Measurements from ENCODE around the gene TFDP2. TPM values are rescaled to one million over a fixed set of nuclear protein-coding genes. Genes with fewer than 3 reads are reported as not detected.

TFDP2 gene
- 150 and 300 TPM in 2 replicates for total RNA-seq (2013; cell fraction: nucleolus; rRNA removed)
- total RNA-seq (2014; rRNA removed) (51.3 and 52.5 TPM in 2 replicates), total RNA-seq (2014; rRNA removed; fragmentation: Illumina TruSeq; extraction: Trizol) (42.4 and 50.0 TPM in 2 replicates), total RNA-seq (2021) (48.3 and 52.1 TPM in 2 replicates), polyA plus RNA-seq (2011; rRNA removed) (100 and 139 TPM in 2 replicates), polyA plus RNA-seq (2014; fragmentation: Illumina TruSeq; extraction: Trizol) (48.2 and 69.9 TPM in 2 replicates), polyA plus RNA-seq (2014; fragmentation: Nextera tagmentation; extraction: Ambion mirVana) (10 to 100 TPM; 46.9 to 51.2 TPM), polyA plus RNA-seq (2014; rRNA removed) (26.4 and 28.3 TPM in 2 replicates), polyA plus RNA-seq (2016; fragmentation: Nextera tagmentation; extraction: Ambion mirVana) (10 to 100 TPM; 68.4 to 71.1 TPM), polyA minus RNA-seq (2011; rRNA and poly(A)+ RNA removed) (26.8 and 42.9 TPM in 2 replicates), Bru-seq, nascent RNA (percentile 72 among the genes with signal in this experiment), BruChase-seq, experiment 1, labeled RNA remaining after a 6-hour chase (percentile 70 among the genes with signal in this experiment), BruChase-seq, experiment 2, labeled RNA remaining after a 2-hour chase (percentile 68 among the genes with signal in this experiment)
- polyA plus RNA-seq (2011; ENCODE audit: low read depth): 29.3 TPM
- polyA plus RNA-seq (2011; cell fraction: cytosol; rRNA removed): 29.3 and 38.1 TPM in 2 replicates
- 43.8 and 44.8 TPM in 2 replicates for polyA plus RNA-seq (2011; cell fraction: nucleus; rRNA removed)
- polyA plus RNA-seq (2012): 15.4 and 23.4 TPM in 2 replicates
- polyA minus RNA-seq (2011; cell fraction: cytosol; rRNA and poly(A)+ RNA removed): 10.4 and 12.6 TPM in 2 replicates
- polyA minus RNA-seq (2011; cell fraction: nucleus; rRNA and poly(A)+ RNA removed): 18.3 and 22.2 TPM in 2 replicates
- long read RNA-seq, experiment 1, transcript TFDP2-212 (11 exons, 2,360 nt): major isoform, 7 of 42 reads
- long read RNA-seq, experiment 1, partial matches to known transcripts: 7 of 42 reads
- long read RNA-seq, experiment 1, other reads (novel, unspliced or antisense): 25 of 42 reads
- long read RNA-seq, experiment 2, full-length matches to known transcripts: 31 of 223 reads
- long read RNA-seq, experiment 2, partial matches to known transcripts: 37 of 223 reads
- long read RNA-seq, experiment 2, other reads (novel, unspliced or antisense): 155 of 223 reads

DNA sequence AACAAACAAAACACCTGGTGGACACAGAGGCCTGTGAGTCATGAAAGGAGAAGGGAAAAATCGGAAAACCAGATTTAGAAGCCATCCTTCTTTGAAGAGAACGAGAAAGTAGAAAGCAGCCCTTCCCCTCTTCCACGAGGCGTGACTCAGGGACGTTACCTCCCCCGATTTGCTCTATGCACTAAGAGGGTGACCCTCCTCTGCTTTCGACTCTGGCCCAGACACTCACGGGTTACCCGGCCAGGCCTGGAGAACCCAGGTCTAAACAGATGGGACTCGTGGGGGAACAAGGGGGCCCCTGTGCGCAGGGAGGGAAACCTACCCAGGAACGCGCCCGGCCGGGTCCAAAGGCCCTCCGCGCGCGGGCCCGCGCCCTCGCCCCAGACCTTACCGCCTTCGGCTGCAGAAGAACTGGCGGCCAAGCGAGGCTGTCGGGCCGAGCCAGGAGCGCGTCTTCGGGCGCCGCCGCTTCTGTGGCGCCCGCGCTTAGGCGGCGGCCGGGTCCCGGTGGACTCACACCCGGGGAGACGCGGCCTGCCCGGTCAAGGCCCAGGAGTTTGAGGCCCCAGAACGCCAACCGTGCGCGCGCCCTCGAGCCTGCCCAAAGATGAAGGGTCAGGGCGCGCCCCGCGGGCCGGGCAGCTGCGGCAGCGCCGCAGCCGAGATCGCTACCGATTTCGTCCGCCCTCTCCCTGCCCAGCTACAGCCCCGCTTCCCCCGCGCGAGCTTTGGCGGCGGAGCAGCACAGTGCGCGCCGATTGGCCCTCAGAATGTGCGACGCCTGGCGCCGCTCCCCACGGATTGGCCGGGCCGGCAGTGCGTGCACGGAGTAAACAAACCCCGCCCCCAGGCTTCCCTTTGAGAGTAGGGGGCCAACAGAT is at the start of gene TFDP2:
Gene TFDP2 (minus strand): TSS at position 753 of the 881 bp plus-strand sequence. CDS start 47,795 bp downstream, outside the sequence.
- H3K36me3 ChIP-seq (ENCODE audit: control insufficient read depth in 2 of 2, insufficient read depth in 2 of 2, low read length in 1 of 2): no peaks in the 10 kb centered on the region
- ChIA-PET POLR2A (interaction anchor here (0.5 kb wide), 1 partner anchor 178 kb away, joined by 5 read pairs; no protein-coding TSS in a partner anchor), CTCF (interaction anchor here (0.7 kb wide), 1 partner anchor 132 kb away, joined by 3 read pairs; no protein-coding TSS in a partner anchor), SMC1A (ENCODE audit: uncharacterized antibody, unreplicated experiment) (interaction anchor here (0.9 to 1.2 kb wide), 2 partner anchors 16 to 22 kb away, joined by 3 read pairs; no protein-coding TSS in a partner anchor), RAD21 (ENCODE audit: unreplicated experiment) (interaction anchor here (1.0 kb wide), 1 partner anchor 126 kb away, joined by 3 read pairs; no protein-coding TSS in a partner anchor)
- DNase-seq (ENCODE audit: low read depth, low spot score): peak; percentile 27
- no peaks in the 10 kb centered on the region for H3K27me3 ChIP-seq (replicated peaks in 1 of 2; ENCODE audit: control insufficient read depth in 2 of 2, insufficient read depth in 2 of 2, low read length in 1 of 2)
- H3K4me2 ChIP-seq (ENCODE audit: control insufficient read depth, insufficient read depth): peak within 1 kb of the TSS; percentile 83
- H3K79me2 ChIP-seq (ENCODE audit: control insufficient read depth, insufficient read depth, low read length): no peaks in the 10 kb centered on the region
- H3K9ac ChIP-seq (ENCODE audit: control insufficient read depth, insufficient read depth, low read length): peak within 1 kb of the TSS; percentile 67
- BruUV-seq (replicated peaks): TSS peak; percentile 64
- H3K27ac ChIP-seq (ENCODE audit: control insufficient read depth, insufficient read depth): peak within 1 kb of the TSS; percentile 38
- ATAC-seq: peak; percentile 99
- no peaks in the 10 kb centered on the region for H3K9me3 ChIP-seq (replicated peaks; ENCODE audit: control insufficient read depth, insufficient read depth, low read length)
- H3K4me3 ChIP-seq: peak within 1 kb of the TSS; percentile 87
- intact Hi-C loops (cut with micrococcal nuclease; ENCODE audit: unreplicated experiment): loop anchor here (5.0 kb wide), 1 partner anchor 127 kb away; no protein-coding TSS in a partner anchor
- H2AFZ ChIP-seq (ENCODE audit: control insufficient read depth, low read depth, low read length): peak within 1 kb of the TSS; percentile 91
- peak; percentile 49 for FAIRE-seq
- in situ Hi-C loops (cut with MboI): no loop called here
- peaks cover 3% of the 10 kb centered on the region; the same call in 1 of the 2 replicates for H3K4me1 ChIP-seq (ENCODE audit: control insufficient read depth, insufficient read depth, low read length)
- no peaks in the 10 kb centered on the region for H4K20me1 ChIP-seq (ENCODE audit: control insufficient read depth, insufficient read depth)
- 1% methylated on average over 65 of the region's 83 CpGs for WGBS (ENCODE audit: insufficient coverage, insufficient replicate concordance, low lambda C conversion rate, missing lambda C conversion rate)
- TF ChIP-seq KLF5 (IDR thresholded peaks at IDR 0.05; ENCODE audit: partially characterized antibody): no peak
- TF ChIP-seq TBL1XR1 (IDR thresholded peaks at IDR 0.05; ENCODE audit: low read depth, low read length): no peak
- TF ChIP-seq PAX8 (IDR thresholded peaks at IDR 0.05): no peak
- TF ChIP-seq, protein P1, sequence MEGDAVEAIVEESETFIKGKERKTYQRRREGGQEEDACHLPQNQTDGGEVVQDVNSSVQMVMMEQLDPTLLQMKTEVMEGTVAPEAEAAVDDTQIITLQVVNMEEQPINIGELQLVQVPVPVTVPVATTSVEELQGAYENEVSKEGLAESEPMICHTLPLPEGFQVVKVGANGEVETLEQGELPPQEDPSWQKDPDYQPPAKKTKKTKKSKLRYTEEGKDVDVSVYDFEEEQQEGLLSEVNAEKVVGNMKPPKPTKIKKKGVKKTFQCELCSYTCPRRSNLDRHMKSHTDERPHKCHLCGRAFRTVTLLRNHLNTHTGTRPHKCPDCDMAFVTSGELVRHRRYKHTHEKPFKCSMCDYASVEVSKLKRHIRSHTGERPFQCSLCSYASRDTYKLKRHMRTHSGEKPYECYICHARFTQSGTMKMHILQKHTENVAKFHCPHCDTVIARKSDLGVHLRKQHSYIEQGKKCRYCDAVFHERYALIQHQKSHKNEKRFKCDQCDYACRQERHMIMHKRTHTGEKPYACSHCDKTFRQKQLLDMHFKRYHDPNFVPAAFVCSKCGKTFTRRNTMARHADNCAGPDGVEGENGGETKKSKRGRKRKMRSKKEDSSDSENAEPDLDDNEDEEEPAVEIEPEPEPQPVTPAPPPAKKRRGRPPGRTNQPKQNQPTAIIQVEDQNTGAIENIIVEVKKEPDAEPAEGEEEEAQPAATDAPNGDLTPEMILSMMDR (IDR thresholded peaks at IDR 0.05 in 2 of 3, conservative IDR thresholded peaks at IDR 0.05 in 1 of 3; ENCODE audit: control insufficient read depth in 2 of 3, extremely low read depth in 1 of 3, insufficient read depth in 1 of 3, low read depth in 3 of 3, low read length in 3 of 3): no peak
- peak in 1 of 2 experiments; percentile 47; a peak in 1 of 4 replicates for TF ChIP-seq BHLHE40 (IDR thresholded peaks at IDR 0.05; ENCODE audit: borderline replicate concordance in 1 of 2, low read depth in 2 of 2, low read length in 1 of 2)
- no peak for TF ChIP-seq CEBPZ (IDR thresholded peaks at IDR 0.05; ENCODE audit: low read depth, low read length)
- no peak for TF ChIP-seq IKZF2 (IDR thresholded peaks at IDR 0.05)
- TF ChIP-seq SP1 (IDR thresholded peaks at IDR 0.05; ENCODE audit: low read depth, low read length): peak; percentile 74
- TF ChIP-seq PAX5 (IDR thresholded peaks at IDR 0.05; ENCODE audit: borderline replicate concordance, low read depth, low read length): 0 out of 2 replicates have a peak, but pooled peaks have one; percentile 14
- peak; percentile 31; the same call in 1 of the 2 replicates for TF ChIP-seq MXI1 (IDR thresholded peaks at IDR 0.05; ENCODE audit: low read depth, low read length)
- TF ChIP-seq RB1 (IDR thresholded peaks at IDR 0.05; ENCODE audit: borderline replicate concordance): 0 out of 2 replicates have a peak, but pooled peaks have one; percentile 47
- peak; percentile 90 for TF ChIP-seq RFX5 (IDR thresholded peaks at IDR 0.05; ENCODE audit: low read depth, low read length)
